Fibroblast of gingiva (primary cell): Measurements from ENCODE around the gene MRTFA.
"Not testable (repeated sequence)": the region's sequence is repeated elsewhere in the genome, so short reads cannot be mapped to it uniquely, and the experiment has no call there.

ENCODE experiments used
- DNase-seq: peaks from one replicate; pipeline ENCODE4 v3.0.0-alpha.2; 2011; ENCODE audit warnings: low read depth

MRTFA gene

GRCh38 chr22:40627612-40628011, 8.9 kb downstream of the MRTFA start:
- no peak for DNase-seq

GRCh38 chr22:40626851-40627250, 9.7 kb downstream of the MRTFA start:
- no peak for DNase-seq

GRCh38 chr22:40625794-40626193, 10.7 kb downstream of the MRTFA start:
- not testable (repeated sequence) for DNase-seq

GRCh38 chr22:40625281-40625680, 11.2 kb downstream of the MRTFA start:
- DNase-seq: not testable (repeated sequence)

GRCh38 chr22:40624770-40625169, 11.7 kb downstream of the MRTFA start:
- no peak for DNase-seq

- DNase-seq: no peak
Measured at GRCh38 chr22:40621309-40622151, 15.0 kb downstream of the MRTFA start.

- no peak for DNase-seq
Measured at GRCh38 chr22:40620464-40621046, 16.0 kb downstream of the MRTFA start.

- no peak for DNase-seq
Measured at GRCh38 chr22:40618400-40618799, 18.1 kb downstream of the MRTFA start.

GRCh38 chr22:40616578-40616977, 19.9 kb downstream of the MRTFA start:
- no peak for DNase-seq

- DNase-seq: no peak
Measured at GRCh38 chr22:40613067-40613466, 23.5 kb downstream of the MRTFA start.

- no peak for DNase-seq
Measured at GRCh38 chr22:40612291-40612751, 24.2 kb downstream of the MRTFA start.

- DNase-seq: no peak
Measured at GRCh38 chr22:40611606-40612005, 24.9 kb downstream of the MRTFA start.

GRCh38 chr22:40610329-40610850, 26.1 kb downstream of the MRTFA start:
- no peak for DNase-seq

- no peak for DNase-seq
Measured at GRCh38 chr22:40609216-40609615, 27.3 kb downstream of the MRTFA start.

GRCh38 chr22:40607506-40607905, 29.0 kb downstream of the MRTFA start:
- no peak for DNase-seq

GRCh38 chr22:40606306-40606705, 30.2 kb downstream of the MRTFA start:
- DNase-seq: no peak

GRCh38 chr22:40605761-40606160, 30.8 kb downstream of the MRTFA start:
- DNase-seq: peak; percentile 54

GRCh38 chr22:40603088-40603605, 33.4 kb downstream of the MRTFA start:
- peak; percentile 24 for DNase-seq

- no peak for DNase-seq
Measured at GRCh38 chr22:40602231-40602630, 34.3 kb downstream of the MRTFA start.

GRCh38 chr22:40599731-40600130, 36.8 kb downstream of the MRTFA start:
- no peak for DNase-seq

GRCh38 chr22:40598712-40599111, 37.8 kb downstream of the MRTFA start:
- DNase-seq: not testable (repeated sequence)

GRCh38 chr22:40597526-40598430, 38.7 kb downstream of the MRTFA start:
- DNase-seq: peak; percentile 8
